ENCODE data around the gene PPP2R2C.

Gene PPP2R2C

GRCh38 chr4:6319530-6320150, 152.8 kb downstream of the PPP2R2C start:
- no peak for DNase-seq (ENCODE audit: insufficient read length, low spot score)
- FAIRE-seq = no peak

- DNase-seq (ENCODE audit: insufficient read length, low spot score) (no peak), FAIRE-seq (no peak)
These were observed 154.2 kb downstream of the PPP2R2C start for GRCh38 chr4:6318206-6318605.

GRCh38 chr4:6316461-6317003, 155.9 kb downstream of the PPP2R2C start:
- FAIRE-seq (no peak), DNase-seq (ENCODE audit: insufficient read length, low spot score) (no peak)

GRCh38 chr4:6313216-6313615, 159.2 kb downstream of the PPP2R2C start:
- no peak for FAIRE-seq

GRCh38 chr4:6309777-6310176, 162.6 kb downstream of the PPP2R2C start:
- no peak for DNase-seq (ENCODE audit: insufficient read length, low spot score)
- FAIRE-seq = no peak

More at GRCh38 chr4:6313216-6313615, 159.2 kb downstream of the PPP2R2C start:
- DNase-seq (ENCODE audit: insufficient read length, low spot score) = no peak

GRCh38 chr4:6308899-6309643, 163.3 kb downstream of the PPP2R2C start:
- DNase-seq (ENCODE audit: insufficient read length, low spot score) (no peak), FAIRE-seq (no peak)

GRCh38 chr4:6307891-6308290, 164.5 kb downstream of the PPP2R2C start:
- no peak for FAIRE-seq

GRCh38 chr4:6307230-6307629, 165.2 kb downstream of the PPP2R2C start:
- FAIRE-seq (no peak), DNase-seq (ENCODE audit: insufficient read length, low spot score) (no peak)

More at GRCh38 chr4:6307891-6308290, 164.5 kb downstream of the PPP2R2C start:
- no peak for DNase-seq (ENCODE audit: insufficient read length, low spot score)

GRCh38 chr4:6306299-6306698, 166.1 kb downstream of the PPP2R2C start:
- FAIRE-seq = no peak
- DNase-seq (ENCODE audit: insufficient read length, low spot score) = no peak

GRCh38 chr4:6303943-6304342, 168.5 kb downstream of the PPP2R2C start:
- DNase-seq (ENCODE audit: insufficient read length, low spot score) = no peak
- FAIRE-seq = no peak

GRCh38 chr4:6302869-6303268, 169.5 kb downstream of the PPP2R2C start:
- no peak for DNase-seq (ENCODE audit: insufficient read length, low spot score)
- FAIRE-seq = no peak

GRCh38 chr4:6301732-6302442, 170.5 kb downstream of the PPP2R2C start:
- no peak for DNase-seq (ENCODE audit: insufficient read length, low spot score)
- FAIRE-seq = no peak

GRCh38 chr4:6301051-6301731, 171.2 kb downstream of the PPP2R2C start:
- no peak for FAIRE-seq
- DNase-seq (ENCODE audit: insufficient read length, low spot score) = no peak

GRCh38 chr4:6300359-6300758, 172.1 kb downstream of the PPP2R2C start:
- FAIRE-seq (no peak), DNase-seq (ENCODE audit: insufficient read length, low spot score) (no peak)

- no peak for DNase-seq (ENCODE audit: insufficient read length, low spot score)
- FAIRE-seq = no peak
These were observed 172.5 kb downstream of the PPP2R2C start for GRCh38 chr4:6299875-6300274.

GRCh38 chr4:6298852-6299251, 173.6 kb downstream of the PPP2R2C start:
- FAIRE-seq (no peak), DNase-seq (ENCODE audit: insufficient read length, low spot score) (no peak)

GRCh38 chr4:6298035-6298434, 174.4 kb downstream of the PPP2R2C start:
- no peak for FAIRE-seq
- DNase-seq (ENCODE audit: insufficient read length, low spot score) = no peak

- no peak for FAIRE-seq
These were observed 175.1 kb downstream of the PPP2R2C start for GRCh38 chr4:6297266-6297815.

GRCh38 chr4:6296026-6296425, 176.4 kb downstream of the PPP2R2C start:
- DNase-seq (ENCODE audit: insufficient read length, low spot score) (no peak), FAIRE-seq (no peak)

More at GRCh38 chr4:6297266-6297815, 175.1 kb downstream of the PPP2R2C start:
- DNase-seq (ENCODE audit: insufficient read length, low spot score) = no peak

GRCh38 chr4:6295495-6295894, 176.9 kb downstream of the PPP2R2C start:
- FAIRE-seq (no peak), DNase-seq (ENCODE audit: insufficient read length, low spot score) (no peak)

Data from GM19239 (cell line).